Erythroblast (primary cell): Measurements from ENCODE around the gene STARD9.
"Not testable (repeated sequence)": the region's sequence is repeated elsewhere in the genome, so short reads cannot be mapped to it uniquely, and the experiment has no call there.

Experiments used
- DNase-seq, 2 experiments: peaks; one replicate each; lab custom pipeline; 2025; lab: John Stamatoyannopoulos, UW
- GATA1 ChIP-seq: IDR thresholded peaks from 2 replicates; pipeline ENCODE4 v1.6.1; 2011; ENCODE audit warnings: low read depth, mild to moderate bottlenecking, control low read depth, low read length, moderate library complexity
- POLR2A ChIP-seq: IDR thresholded peaks from 2 replicates; pipeline ENCODE4 v1.6.1; 2011; ENCODE audit warnings: mild to moderate bottlenecking, low read length

STARD9 gene

DNA sequence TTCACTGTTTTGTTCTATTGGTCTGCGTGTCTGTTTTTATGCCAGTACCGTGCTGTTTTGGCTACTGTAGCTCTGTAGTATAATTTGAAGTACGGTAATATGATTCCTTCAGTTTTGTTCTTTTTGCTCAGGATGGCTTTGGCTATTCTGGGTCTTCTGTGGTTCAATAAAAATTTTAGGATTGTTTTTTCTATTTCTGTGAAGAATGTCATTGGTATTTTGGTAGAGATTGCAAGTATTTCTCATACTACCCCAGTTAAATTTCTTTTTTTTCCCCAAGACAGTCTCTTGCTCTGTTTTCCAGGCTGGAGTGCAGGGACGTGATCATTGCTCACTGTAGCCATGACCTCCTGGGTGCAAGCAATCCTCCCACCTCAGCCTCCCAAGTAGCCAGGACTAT, 53.4 kb downstream of the STARD9 start:
- DNase-seq = no peak
- no peak for TF ChIP-seq GATA1

- no peak for DNase-seq
- TF ChIP-seq POLR2A (no peak), GATA1 (no peak)
Observed at GRCh38 chr15:42632105-42632675, 56.8 kb downstream of the STARD9 start.

GRCh38 chr15:42640109-42640508, 64.7 kb downstream of the STARD9 start:
- no peak for DNase-seq
- TF ChIP-seq GATA1 (no peak), POLR2A (no peak)

DNA sequence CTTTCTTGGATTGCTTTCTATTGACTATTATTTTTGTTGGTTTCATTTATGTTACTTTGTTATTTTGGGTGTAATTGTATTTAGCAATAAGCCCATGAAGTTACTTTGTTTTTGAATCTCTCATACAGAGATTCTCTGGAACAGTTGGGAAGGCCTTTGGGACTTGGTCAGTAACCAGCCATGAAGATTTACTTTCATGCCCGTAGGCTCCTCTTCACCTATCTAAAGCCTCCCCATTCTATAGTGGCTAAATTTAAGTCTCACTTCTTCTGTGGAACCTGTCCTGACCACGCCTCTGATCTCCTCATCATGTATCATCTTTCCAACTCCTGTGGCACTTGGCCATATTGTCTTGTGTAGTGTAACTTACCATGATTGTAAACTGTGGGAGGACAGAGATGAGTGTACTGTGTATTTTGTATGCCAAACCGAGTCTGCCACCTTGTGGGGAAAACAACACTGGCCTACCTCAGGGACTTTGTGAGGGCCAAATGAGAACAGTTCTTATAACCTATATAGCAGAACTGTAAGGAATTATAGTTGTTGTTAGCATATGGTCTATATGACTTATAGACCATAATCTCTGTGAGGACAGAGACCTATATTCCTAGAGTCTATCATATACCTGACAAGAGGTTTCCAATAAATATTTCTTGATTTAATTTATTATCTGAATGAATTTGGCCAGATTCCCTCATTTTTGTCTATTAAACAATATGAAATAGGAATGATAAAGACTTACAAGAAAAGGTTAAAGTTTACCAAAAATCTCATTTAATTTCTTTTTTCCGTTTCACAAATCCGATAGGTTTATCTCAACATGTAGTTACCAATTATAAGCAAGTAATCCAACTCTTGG, 75.0 kb downstream of the STARD9 start:
- peak; percentile 68 to 79 for DNase-seq
- TF ChIP-seq GATA1 (no peak), POLR2A (no peak)

DNA sequence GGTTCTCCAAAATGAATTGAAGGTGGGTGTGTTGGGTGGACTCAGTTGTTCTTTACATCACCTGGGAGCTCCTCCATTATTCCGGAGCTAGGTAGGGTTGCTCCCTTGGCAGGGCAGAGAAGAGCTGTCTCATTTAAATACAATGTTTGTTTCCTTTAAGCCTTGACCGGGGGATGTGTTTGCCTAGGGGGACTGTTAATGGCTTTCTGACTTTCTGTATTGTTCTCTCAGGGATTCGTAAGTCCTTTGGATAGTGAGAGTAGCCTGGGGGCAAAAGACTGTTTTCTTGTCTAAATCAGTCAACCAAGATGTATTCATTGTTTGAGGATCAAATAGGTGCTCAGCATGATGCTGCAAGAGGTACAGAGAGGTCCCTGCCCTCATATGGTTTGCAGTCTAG, 90.4 kb downstream of the STARD9 start:
- DNase-seq = no peak
- TF ChIP-seq GATA1 (no peak), POLR2A (no peak)

- no peak for DNase-seq
Observed at GRCh38 chr15:42667855-42668254, 92.4 kb downstream of the STARD9 start.

DNA sequence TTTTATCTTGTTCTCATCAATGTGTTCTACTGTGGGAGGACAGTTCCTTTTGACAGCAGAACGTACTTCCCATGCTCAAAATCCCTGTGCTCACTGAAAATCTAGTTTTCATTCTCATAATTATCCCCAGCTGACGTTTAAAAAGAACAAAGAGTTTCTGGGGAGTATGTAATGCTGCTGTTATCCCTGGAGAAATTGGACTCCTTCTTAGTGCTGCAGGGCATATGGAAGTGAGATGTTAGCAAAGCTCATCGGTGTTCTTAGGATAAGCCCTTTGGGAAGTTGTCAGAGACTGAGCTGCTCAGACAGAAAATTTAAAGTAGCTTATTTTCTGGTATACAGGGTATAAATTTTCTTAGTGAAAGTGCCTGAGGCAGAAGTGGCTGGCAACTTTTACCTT, 95.0 kb downstream of the STARD9 start:
- DNase-seq = no peak
- TF ChIP-seq POLR2A (no peak), GATA1 (no peak)

More at GRCh38 chr15:42667855-42668254, 92.4 kb downstream of the STARD9 start:
- TF ChIP-seq POLR2A (no peak), GATA1 (no peak)

- TF ChIP-seq POLR2A (no peak), GATA1 (no peak)
- no peak for DNase-seq
Observed at GRCh38 chr15:42672444-42672843, 97.0 kb downstream of the STARD9 start.

DNA sequence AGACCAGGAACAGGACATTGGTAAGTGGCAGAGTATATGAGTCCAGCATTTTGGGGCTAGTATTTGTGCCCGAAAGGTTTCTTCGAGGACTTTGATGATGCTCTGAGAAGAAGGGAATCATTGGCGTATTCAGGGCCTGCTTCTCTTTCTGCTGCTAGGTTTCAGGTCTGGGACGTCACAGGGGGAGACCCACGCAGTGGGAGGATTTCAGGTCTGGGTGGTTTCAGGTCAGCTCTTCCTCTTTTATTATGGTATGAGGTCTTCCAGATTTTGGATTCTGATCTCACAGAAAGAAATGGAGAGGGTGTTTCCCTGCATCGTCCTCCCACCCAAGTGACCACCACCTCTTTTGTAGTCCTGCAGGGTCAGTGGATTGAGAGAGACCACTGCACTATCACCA, 99.1 kb downstream of the STARD9 start:
- DNase-seq = no peak
- TF ChIP-seq GATA1 (no peak), POLR2A (no peak)

- TF ChIP-seq POLR2A (no peak), GATA1 (no peak)
- DNase-seq = no peak
Observed at GRCh38 chr15:42675021-42675420, 99.6 kb downstream of the STARD9 start.

- DNase-seq = no peak
- TF ChIP-seq POLR2A = no peak
Observed at GRCh38 chr15:42679285-42680141, 104.1 kb downstream of the STARD9 start.

- not testable (repeated sequence) for DNase-seq
Observed at GRCh38 chr15:42680142-42680482, 104.7 kb downstream of the STARD9 start.

DNA sequence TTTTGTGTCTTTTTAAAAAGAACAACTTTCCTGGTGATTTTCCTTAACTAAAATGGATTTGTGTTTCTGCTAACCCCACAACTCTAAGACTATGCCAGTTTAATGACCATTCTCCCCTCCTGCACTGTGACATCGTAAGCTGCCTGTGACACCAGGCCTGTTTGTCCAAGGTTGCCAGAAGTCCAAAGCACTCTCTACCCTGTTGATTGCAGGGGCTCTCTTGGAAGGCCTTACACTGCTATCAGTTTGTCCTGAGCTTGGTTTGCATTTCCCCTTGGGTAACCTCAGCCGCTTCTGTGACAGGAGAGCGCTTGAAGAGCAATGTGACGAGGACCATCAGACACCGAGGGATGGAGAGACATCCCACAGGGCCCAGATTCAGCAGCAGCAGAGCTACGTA, 105.7 kb downstream of the STARD9 start:
- no peak for DNase-seq
- no peak for TF ChIP-seq GATA1
- no peak for TF ChIP-seq POLR2A

- no peak for DNase-seq
- no peak for TF ChIP-seq POLR2A
- no peak for TF ChIP-seq GATA1
Observed at GRCh38 chr15:42686281-42686680, 110.9 kb downstream of the STARD9 start.
